K562 (cell line): Measurements from ENCODE around the gene C1R.
"Not testable (repeated sequence)": the region's sequence is repeated elsewhere in the genome, so short reads cannot be mapped to it uniquely, and the experiment has no call there.

Experiments used
- EP300 ChIP-seq: IDR thresholded peaks from 2 replicates; pipeline ENCODE4 v1.6.1; 2012; ENCODE audit warnings: low read length, improper control_type of control experiment
- ESRRB ChIP-seq: fragments of 250-450 bp; sonication (Bioruptor Pico); IDR thresholded peaks from 2 replicates; pipeline ENCODE4 v1.5.0; 2020; ENCODE audit warnings: mild to moderate bottlenecking, moderate library complexity, borderline replicate concordance
- FOXJ2 ChIP-seq: fragments of 200-800 bp; sonication (Bioruptor generic); IDR thresholded peaks from 2 replicates; pipeline ENCODE4 v1.6.1; 2016; ENCODE audit warnings: missing genetic modification characterization, missing compliant biosample characterization
- GTF3C2 ChIP-seq: IDR thresholded peaks from 3 replicates; pipeline ENCODE4 v1.6.1; 2011; ENCODE audit warnings: borderline replicate concordance, mild to moderate bottlenecking, moderate library complexity; ENCODE audit not compliant: insufficient read length; ENCODE audit errors: extremely low read depth
- L3MBTL2 ChIP-seq: fragments of 450-650 bp; IDR thresholded peaks from 2 replicates; pipeline ENCODE4 v1.6.1; 2016; ENCODE audit warnings: mild to moderate bottlenecking, moderate library complexity
- RNF2 ChIP-seq: sonication (generic); IDR thresholded peaks from 2 replicates; pipeline ENCODE4 v1.6.1; 2016
- SRF ChIP-seq, 2 experiments: fragments of 250-450, 450-650 bp in 1 of 2; sonication (Bioruptor Pico) in 1 of 2; sonication (generic) in 1 of 2; formaldehyde crosslinking; IDR thresholded peaks; 2 replicates each; pipeline versions ENCODE4 v1.5.0 to v1.5.1; 2020 to 2022; ENCODE audit warnings: mild to moderate bottlenecking in 1 of 2, missing genetic modification reagents in 1 of 2
- TBL1XR1 ChIP-seq, 2 experiments: IDR thresholded peaks; 2 replicates each; pipeline ENCODE4 v1.6.1; 2012; ENCODE audit warnings: improper control_type of control experiment in 2 of 2, low read length in 2 of 2, mild to moderate bottlenecking in 1 of 2
- TCF7L2 ChIP-seq: fragments of 150-350 bp; IDR thresholded peaks from 2 replicates; pipeline ENCODE4 v1.6.1; 2016; ENCODE audit warnings: low read depth, mild to moderate bottlenecking, low read length, moderate library complexity
- ZBTB43 ChIP-seq: sonication (generic); formaldehyde crosslinking; IDR thresholded peaks from 2 replicates; pipeline ENCODE4 v1.8.0; 2023; ENCODE audit warnings: mild to moderate bottlenecking, missing genetic modification reagents
- ZNF586 ChIP-seq: fragments of 450-650 bp; formaldehyde crosslinking; conservative IDR thresholded peaks from 2 replicates; pipeline ENCODE4 v1.4.0; 2020; ENCODE audit warnings: mild to moderate bottlenecking, moderate library complexity

GRCh38 chr12:7107181-7107580, 14.9 kb upstream of the C1R start:
- not testable (repeated sequence) for TF ChIP-seq ZBTB43 (CRISPR knock-in tag); EP300; L3MBTL2; TCF7L2; FOXJ2 (tag); RNF2; ESRRB (CRISPR knock-in tag); TBL1XR1 (IDR thresholded peaks at IDR 0.05; ENCODE audit: low read length in 2 of 2); SRF (CRISPR knock-in tag; IDR thresholded peaks at IDR 0.05); GTF3C2; ZNF586 (CRISPR knock-in tag)
